ENCODE results near the gene PEAK1.

DNA sequence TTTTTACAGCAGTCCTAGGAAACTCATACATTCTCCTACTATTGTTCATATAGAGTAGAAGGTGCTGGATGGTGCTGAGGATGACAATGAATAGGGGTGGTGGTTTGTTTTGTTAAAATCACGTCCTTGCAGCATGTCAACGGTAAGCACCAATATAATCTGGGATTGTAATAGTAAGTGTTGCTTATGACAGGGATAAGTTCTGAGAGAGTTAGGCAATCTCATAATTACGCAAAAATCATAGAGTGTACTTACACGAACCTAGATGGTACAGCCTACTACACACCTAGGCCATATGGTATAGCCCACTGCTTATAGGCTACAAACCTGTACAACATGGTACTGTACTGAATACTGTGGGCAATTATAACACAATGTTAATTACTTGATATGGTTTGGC lies 284.7 kb downstream of the PEAK1 start:
- TF ChIP-seq POLR2A (IDR thresholded peaks at IDR 0.05) (no peak), EP300 (IDR thresholded peaks at IDR 0.05) (no peak)
